COLO668 (cell line): Measurements from ENCODE around the gene SF3B3.

Experiments
- DNase-seq: peaks from one replicate; lab custom pipeline; 2025; ENCODE audit not compliant: unreplicated experiment; lab: John Stamatoyannopoulos, UW

SF3B3 gene

DNA sequence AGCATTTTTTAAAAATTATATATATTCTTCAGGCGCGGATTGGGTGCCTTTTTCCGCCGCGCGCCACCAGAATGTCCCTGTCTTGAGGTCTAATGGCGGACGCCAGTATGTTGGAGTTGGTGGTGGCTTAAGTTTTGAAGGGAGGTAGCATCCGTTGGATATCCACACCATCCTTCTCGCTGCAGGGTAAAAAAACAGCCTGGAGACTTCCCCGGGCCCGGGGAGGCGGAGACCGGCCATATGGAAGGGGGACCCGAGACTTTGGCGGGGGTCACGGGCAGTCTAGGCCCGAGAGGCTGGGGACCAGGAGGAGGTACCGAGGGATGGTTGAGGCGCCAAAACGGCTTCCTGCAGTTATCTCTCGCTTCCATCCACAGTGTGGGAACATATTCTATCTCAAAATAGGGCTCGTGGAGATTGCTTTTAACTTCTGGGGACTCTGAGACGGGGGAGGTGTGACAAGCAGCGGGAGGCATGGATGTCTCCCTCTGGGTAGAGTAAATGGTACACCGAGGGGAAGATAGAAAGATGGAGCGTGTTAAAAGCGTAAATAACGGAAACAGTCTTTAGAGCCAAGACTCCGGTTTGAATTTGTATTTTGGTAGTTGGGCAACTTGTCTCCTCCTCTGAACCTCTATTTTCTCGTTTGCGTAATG is at the start of gene SF3B3:
SF3B3 (plus strand) TSS at position 74 of the 656 bp plus-strand sequence. CDS start 2,841 bp downstream, outside the sequence.
- DNase-seq, result peak; percentile 79

DNA sequence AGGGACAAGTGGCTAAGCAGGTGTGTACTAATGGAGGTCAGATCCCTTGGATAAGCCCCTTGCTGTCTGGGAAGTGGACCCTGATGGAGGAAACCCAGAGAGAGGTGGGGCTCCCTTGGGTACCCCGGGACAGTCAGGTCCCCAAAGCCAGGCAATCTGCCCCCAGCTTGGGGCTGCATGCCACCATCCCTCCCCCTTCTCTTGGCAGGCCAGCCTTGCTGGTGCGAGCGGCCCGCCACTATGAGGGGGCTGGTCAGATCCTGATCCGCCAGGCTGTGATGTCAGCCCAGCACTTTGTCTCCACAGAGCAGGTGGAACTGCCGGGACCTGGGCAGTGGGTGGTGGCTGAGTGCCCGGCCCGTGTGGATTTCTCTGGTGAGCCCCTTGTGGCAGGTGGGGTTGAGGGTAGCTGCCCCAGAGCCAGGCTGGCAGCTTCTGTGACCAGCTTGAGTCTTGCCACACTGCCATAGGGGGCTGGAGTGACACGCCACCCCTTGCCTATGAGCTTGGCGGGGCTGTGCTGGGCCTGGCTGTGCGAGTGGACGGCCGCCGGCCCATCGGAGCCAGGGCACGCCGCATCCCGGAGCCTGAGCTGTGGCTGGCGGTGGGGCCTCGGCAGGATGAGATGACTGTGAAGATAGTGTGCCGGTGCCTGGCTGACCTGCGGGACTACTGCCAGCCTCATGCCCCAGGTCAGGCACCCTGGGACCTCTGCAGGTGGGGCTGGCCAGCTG is 49.1 kb upstream of the SF3B3 start:
- no peak for DNase-seq

DNA sequence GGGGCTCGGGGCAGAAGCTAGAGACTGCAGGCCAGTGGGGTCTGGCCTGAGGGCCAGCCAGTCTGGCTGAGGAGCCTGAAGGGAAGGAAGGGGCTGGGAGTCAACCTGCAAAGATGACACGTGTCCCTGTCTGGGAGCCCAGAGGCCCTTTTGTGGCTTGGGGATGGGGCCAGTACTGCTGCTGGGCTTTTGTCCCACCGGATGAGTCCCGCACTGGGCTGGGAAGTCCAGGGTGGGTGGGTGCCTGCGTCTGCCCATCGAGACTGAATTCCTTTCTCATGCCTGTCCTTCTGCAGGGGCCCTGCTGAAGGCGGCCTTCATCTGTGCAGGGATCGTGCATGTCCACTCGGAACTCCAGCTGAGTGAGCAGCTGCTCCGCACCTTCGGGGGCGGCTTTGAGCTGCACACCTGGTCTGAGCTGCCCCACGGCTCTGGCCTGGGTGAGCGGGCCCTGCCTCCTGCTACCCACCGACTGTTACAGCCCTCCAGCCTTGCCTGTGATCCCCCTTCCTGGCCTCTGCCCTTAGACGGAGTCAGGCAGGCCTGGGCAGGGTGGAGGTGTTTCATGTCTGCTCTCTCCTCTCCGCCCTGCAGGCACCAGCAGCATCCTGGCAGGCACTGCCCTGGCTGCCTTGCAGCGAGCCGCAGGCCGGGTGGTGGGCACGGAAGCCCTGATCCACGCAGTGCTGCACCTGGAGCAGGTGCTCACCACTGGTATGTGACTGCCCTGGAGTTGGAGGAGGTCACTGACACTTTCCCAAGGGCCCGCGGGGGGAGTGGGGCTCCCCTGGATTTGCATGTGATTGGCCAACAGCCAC is 48.4 kb upstream of the SF3B3 start:
- no peak for DNase-seq

DNA sequence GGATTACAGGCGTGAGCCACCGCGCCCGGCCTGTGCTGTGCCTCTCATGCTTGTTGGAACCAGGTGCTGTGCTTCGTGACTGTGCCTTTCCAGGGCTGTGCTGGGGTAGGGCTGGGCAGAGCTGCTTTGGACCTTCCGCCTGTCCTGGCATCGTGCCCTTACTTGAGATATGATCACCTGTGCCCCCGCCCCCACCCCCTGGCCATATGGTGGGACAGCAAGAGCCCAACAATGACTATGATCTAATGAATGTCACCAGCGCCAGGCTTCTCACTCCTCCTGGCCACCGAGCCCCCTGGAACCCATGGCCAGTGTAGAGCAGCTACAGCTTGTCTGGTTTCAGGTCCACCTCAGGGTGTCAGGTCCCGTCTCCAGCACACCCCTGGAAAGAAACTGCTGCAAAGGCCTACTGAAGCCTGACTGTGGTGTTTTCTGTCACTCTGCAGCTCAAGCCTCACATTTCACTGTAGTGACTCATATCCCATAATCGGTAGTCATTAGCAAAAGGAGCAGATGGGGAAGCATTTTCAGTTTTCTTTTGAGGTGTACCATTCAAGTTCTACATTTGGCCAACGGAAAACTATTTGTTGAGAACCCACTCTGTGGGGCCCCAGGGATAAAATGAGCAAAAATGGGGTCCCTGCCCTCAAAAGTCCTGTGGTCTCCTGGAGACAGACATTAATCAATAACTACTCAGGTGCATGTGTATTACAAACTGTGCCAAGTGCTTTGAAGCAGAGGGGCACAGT is 47.2 kb upstream of the SF3B3 start:
- no peak for DNase-seq

- no peak for DNase-seq
Observed at GRCh38 chr16:70478169-70478568, 45.4 kb upstream of the SF3B3 start.

- no peak for DNase-seq
Observed at GRCh38 chr16:70478912-70479341, 44.7 kb upstream of the SF3B3 start.

DNA sequence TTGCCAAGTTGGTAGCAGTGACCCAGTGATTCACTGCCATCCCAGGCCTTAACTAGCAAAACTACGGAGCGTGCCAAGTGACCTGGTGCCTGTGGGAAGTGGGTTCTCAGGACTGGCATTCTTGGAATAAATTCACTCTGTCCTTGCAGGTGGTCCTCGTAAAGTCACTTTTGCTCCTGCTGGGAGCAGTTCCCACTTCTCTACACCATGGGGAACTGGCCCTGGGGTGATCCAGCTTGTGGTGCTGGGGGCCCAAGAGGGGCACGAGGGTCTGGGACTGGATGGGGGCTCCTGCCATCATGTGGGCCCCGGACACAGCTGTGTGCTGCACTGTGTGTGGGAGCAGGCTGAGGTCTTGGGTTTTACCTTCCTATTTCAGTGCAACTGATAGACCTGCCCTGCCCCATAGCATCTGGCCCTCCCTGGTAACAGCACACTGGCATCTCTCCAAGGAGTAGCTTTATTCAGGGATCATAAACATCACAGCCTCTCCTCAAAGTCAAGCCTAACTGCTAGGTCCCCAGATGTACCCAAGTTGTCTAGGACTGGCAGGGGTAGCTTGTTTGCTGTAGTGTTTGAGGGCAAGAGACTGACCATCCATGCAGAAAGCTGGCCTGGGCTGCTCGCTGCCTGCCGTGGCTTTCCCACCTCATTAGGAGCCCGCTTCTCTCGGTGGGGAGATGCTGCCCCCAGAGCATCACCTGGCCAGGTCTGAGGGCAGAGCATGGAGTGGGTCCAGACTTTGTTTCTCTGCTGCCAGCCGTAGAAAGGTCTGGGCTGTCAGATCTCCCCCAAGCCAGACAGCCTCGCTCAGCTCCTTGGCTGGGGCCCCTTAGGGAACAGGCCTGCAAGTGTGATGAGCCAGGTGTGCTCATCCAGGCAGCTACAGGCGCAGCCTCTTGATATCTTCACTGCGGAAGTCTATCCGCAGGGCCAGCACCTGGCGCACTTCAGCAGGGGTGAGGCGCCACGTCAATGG is 43.2 kb upstream of the SF3B3 start:
- no peak for DNase-seq

GRCh38 chr16:70481929-70482536 is 41.6 kb upstream of the SF3B3 start:
- DNase-seq, result no peak

DNA sequence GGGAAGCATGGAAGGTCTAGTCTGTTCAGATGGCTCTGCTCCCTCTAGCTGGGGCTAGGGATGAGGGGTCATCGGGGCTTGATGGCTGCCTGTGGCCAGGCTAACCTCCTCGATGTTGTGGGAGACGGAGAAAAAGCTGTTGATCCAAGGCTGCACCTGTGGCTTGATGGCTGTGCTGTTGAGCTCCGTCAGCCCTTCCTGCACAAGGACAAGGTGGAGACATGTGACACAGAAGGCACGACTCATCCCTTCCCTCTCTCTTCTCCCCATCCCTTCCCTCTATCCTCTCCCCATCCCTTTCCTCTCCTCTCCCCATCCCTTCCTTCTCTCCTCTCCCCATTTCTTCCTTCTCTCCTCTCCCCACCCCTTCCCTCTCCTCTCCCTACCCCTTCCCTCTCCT is 41.0 kb upstream of the SF3B3 start:
- DNase-seq, result no peak

DNA sequence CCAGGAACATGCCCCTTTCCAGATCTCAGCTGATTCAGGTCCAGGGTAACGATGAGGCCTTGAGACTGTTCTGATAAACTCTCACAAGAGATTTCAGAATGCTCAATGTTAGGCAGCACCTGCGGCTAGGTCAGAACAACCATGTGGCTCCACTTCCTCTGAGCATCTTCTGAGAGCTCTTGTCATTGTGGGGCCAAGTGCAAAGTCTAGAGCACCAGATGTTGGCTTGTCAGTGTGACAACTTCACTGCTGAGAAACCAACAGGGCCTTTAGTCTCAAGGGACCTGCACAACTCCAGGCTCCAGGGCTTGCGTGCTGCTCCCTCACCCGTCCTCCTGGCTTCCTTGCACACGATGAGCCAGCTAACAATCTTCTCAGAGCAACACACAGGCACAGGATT is 40.2 kb upstream of the SF3B3 start:
- DNase-seq, result no peak

- no peak for DNase-seq
Observed at GRCh38 chr16:70484867-70485266, 38.7 kb upstream of the SF3B3 start.

DNA sequence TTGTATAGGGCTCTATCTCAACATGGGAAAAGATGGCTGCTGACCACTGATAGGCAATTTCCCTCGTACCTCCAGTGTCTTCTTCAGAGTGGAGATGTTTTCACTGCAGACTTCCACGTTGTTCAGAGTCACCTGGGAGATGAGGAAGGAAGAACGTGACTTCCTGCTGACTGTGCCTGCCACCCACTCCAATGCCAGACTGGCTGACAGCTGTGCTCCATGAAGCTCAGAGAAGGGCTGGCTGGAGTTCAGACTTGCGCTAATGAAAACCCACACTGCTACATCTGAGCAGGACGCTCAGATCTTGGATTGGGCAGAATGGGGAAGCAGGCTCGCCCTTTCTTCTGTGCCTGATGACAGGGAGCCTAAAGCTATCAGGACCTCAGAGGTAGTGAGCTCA is 33.4 kb upstream of the SF3B3 start:
- no peak for DNase-seq

GRCh38 chr16:70493802-70494201 is 29.8 kb upstream of the SF3B3 start:
- no peak for DNase-seq

GRCh38 chr16:70494202-70494770 is 29.3 kb upstream of the SF3B3 start:
- DNase-seq, result no peak

- no peak for DNase-seq
Observed at GRCh38 chr16:70494777-70495176, 28.8 kb upstream of the SF3B3 start.

DNA sequence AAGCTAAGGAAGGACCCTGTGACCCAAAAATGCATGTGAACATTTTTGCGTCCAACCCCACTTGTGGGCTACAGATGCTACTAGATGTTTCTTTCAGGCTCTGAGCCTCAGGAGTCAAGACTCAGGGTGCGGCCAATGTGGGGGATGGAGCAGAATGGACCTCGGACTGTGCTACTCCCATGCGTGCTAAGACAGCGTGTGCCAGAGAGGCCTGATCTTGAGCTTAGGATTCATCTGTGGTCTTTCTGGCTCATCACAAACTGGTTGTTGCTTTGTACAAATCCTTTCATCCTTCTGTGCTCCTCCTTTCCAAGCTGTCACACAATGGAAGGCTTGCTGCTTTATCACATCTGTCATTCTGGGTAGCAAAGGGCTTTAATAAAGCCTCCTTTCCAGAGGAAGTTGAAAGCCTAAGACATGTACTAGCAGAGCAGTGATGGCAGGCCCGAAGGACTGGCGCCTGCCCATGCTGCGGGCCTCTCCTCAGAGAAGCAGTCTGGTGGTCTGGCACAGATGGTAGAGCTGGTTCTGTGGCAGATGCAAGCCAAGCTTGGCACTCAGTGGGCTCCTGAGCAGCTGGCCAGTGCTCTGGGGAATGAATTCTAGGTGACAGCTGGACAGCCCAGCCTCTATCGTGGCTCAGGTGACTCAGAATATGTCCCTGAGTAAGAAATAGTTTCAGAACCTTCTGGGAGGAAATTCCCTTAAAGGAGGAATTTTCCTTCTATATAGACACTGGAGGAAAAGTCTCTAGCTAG is 28.0 kb upstream of the SF3B3 start:
- DNase-seq, result no peak

- no peak for DNase-seq
Observed at GRCh38 chr16:70496513-70496912, 27.1 kb upstream of the SF3B3 start.

GRCh38 chr16:70508752-70509151 is 14.9 kb upstream of the SF3B3 start:
- DNase-seq, result no peak
